Choroid plexus epithelial cell (primary cell): ENCODE data around the gene CTAGE1.
"Not testable (repeated sequence)": the region's sequence is repeated elsewhere in the genome, so short reads cannot be mapped to it uniquely, and the experiment has no call there.

Experiments used
- DNase-seq: peaks from one replicate; pipeline ENCODE4 v3.0.0-alpha.2; 2010; ENCODE audit warnings: low read depth
- H3K4me3 ChIP-seq: 2 replicates; pipeline ENCODE4 v1.5.1; 2011; ENCODE audit warnings: low read depth, mild to moderate bottlenecking, control low read depth, low read length, moderate library complexity
- CTCF ChIP-seq: conservative IDR thresholded peaks from 2 replicates; pipeline ENCODE4 v1.5.1; 2011; ENCODE audit warnings: low read depth, mild to moderate bottlenecking, control low read depth, inconsistent platforms, low read length, moderate library complexity

Gene CTAGE1

GRCh38 chr18:22456547-22456946 is 38.8 kb upstream of the CTAGE1 start:
- no peak for DNase-seq
- TF ChIP-seq CTCF = no peak
- H3K4me3 ChIP-seq = no peak overlapping the region

- DNase-seq = no peak
Observed at GRCh38 chr18:22456116-22456480, 38.4 kb upstream of the CTAGE1 start.

GRCh38 chr18:22455425-22456115 is 37.9 kb upstream of the CTAGE1 start:
- DNase-seq = no peak
- H3K4me3 ChIP-seq = no peak overlapping the region
- TF ChIP-seq CTCF = no peak

More at GRCh38 chr18:22456116-22456480, 38.4 kb upstream of the CTAGE1 start:
- TF ChIP-seq CTCF = no peak
- H3K4me3 ChIP-seq = no peak overlapping the region

- no peak for DNase-seq
- no peak overlapping the region for H3K4me3 ChIP-seq
- no peak for TF ChIP-seq CTCF
Observed at GRCh38 chr18:22453315-22453714, 35.6 kb upstream of the CTAGE1 start.

GRCh38 chr18:22452226-22452668 is 34.5 kb upstream of the CTAGE1 start:
- H3K4me3 ChIP-seq = no peak overlapping the region
- no peak for TF ChIP-seq CTCF
- no peak for DNase-seq

- no peak for TF ChIP-seq CTCF
- H3K4me3 ChIP-seq = no peak overlapping the region
- no peak for DNase-seq
Observed at GRCh38 chr18:22451796-22452195, 34.1 kb upstream of the CTAGE1 start.

GRCh38 chr18:22450766-22451165 is 33.1 kb upstream of the CTAGE1 start:
- not testable (repeated sequence) for DNase-seq, H3K4me3 ChIP-seq

- not testable (repeated sequence) for DNase-seq
Observed at GRCh38 chr18:22450318-22450717, 32.6 kb upstream of the CTAGE1 start.

GRCh38 chr18:22449753-22450152 is 32.0 kb upstream of the CTAGE1 start:
- not testable (repeated sequence) for DNase-seq, H3K4me3 ChIP-seq

More at GRCh38 chr18:22450318-22450717, 32.6 kb upstream of the CTAGE1 start:
- H3K4me3 ChIP-seq = not testable (repeated sequence)
